Stimulated activated CD8-positive, alpha-beta memory T cell treated with anti-CD3 and anti-CD28 coated beads, Interleukin-7, amount 100 ng/mL, for 24 hours (primary cell): ENCODE measurements around the gene SH2D3C.

Experiments
- DNase-seq: peaks from one replicate; pipeline ENCODE4 v3.0.0-alpha.2; 2020; ENCODE audit warnings: low read depth

SH2D3C gene, protein sequence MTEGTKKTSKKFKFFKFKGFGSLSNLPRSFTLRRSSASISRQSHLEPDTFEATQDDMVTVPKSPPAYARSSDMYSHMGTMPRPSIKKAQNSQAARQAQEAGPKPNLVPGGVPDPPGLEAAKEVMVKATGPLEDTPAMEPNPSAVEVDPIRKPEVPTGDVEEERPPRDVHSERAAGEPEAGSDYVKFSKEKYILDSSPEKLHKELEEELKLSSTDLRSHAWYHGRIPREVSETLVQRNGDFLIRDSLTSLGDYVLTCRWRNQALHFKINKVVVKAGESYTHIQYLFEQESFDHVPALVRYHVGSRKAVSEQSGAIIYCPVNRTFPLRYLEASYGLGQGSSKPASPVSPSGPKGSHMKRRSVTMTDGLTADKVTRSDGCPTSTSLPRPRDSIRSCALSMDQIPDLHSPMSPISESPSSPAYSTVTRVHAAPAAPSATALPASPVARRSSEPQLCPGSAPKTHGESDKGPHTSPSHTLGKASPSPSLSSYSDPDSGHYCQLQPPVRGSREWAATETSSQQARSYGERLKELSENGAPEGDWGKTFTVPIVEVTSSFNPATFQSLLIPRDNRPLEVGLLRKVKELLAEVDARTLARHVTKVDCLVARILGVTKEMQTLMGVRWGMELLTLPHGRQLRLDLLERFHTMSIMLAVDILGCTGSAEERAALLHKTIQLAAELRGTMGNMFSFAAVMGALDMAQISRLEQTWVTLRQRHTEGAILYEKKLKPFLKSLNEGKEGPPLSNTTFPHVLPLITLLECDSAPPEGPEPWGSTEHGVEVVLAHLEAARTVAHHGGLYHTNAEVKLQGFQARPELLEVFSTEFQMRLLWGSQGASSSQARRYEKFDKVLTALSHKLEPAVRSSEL

GRCh38 chr9:127778280-127779135, at the start of gene SH2D3C:
Gene SH2D3C, minus strand, starts transcription at chr9:127778666. Its CDS starts 39 bp downstream, at chr9:127778627.
- DNase-seq, result no peak

- DNase-seq, result no peak
Measured at GRCh38 chr9:127826253-127826913, 47.9 kb upstream of the SH2D3C start.

- DNase-seq, result no peak
Measured at GRCh38 chr9:127825319-127826051, 47.0 kb upstream of the SH2D3C start.

- DNase-seq, result no peak
Measured at GRCh38 chr9:127822108-127822507, 43.6 kb upstream of the SH2D3C start.

GRCh38 chr9:127818574-127818973, 40.1 kb upstream of the SH2D3C start:
- DNase-seq, result no peak

DNA sequence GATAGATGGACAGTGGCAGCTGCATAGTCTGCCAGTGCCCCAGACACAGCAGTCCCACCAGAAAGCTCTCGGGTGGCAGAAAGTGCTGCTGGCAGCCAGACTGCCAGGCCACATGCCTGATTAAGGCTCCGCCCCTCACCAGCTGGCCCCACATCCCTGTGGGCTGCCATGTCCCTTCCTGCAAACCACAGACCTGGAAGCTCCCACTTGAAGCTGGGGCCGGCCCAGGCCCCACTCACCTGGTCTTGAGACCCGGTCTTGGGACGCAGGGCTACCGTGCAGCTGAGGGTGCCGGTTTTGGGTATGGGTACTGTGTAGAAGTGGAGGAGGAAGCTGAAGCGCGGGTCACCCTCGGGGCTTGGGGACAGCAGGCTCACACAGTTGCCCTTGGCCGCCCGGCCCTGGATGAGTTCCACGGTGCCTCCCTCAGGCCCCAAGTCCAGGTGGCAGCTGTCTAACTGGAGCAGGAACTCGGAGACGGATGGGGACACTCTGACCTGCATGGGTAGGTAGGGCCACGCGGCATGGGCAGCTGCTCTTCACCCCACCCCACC, 39.5 kb upstream of the SH2D3C start:
- no peak for DNase-seq

GRCh38 chr9:127816728-127817127, 38.3 kb upstream of the SH2D3C start:
- DNase-seq, result no peak

DNA sequence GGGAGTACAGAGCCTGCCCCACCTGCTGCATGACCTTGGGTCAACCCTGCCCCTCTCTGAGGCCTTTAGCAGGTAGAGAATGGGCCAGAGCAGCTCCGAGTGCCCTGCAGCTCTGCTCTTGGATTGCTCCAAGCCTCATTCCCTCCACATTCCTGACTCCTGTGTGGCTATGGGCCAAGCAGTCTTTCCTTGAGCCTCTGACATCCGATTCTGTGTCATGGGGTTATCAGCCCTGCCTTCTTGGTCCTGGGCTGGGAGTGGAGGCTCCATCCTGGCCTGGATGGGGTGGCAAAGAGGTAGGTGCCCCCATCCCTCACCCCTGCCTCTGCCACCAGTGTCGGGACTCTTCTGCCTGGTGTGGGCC, 37.9 kb upstream of the SH2D3C start:
- DNase-seq, result no peak

DNA sequence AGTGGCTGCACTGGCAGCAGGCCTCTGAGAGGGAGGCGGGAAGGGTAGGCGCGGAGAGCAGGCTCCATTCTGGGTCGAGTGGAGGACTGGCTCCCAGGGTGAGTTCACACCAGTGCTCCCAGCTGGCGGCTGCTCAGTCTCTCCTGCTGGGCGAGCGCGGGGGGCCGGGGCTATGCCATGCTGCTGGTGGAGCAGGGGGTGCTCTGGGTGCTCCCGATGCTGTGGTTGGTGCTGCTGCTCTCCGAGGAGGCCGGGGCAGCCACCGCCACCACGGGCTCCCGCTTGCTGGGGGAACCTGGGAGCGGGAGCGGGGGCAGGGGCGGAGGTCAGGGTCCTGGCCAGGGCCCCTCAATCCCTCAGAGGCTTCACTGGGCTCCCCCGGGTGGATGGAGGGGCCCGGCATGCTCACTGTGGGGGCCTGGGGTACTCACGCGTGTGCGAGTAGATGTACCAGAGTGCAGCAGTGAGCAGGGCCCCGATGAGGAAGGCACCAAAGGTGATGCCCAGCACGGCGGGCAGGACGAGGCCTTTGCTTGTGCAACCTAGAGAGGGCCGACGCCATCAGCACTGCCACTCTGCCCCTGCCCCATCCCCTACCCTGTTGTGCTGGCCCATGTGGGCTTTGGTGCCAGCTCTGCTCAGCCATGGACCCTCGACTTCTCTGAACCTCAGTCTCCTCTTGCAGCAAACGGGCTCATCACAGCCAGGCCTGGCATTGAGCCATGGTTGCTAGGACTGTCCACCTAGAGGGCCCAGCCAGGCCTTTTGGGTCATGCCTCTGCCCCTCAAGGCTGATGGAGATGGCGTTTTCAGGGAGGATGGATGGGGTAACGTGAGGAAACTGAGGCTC, 37.3 kb upstream of the SH2D3C start:
- DNase-seq, result no peak

DNA sequence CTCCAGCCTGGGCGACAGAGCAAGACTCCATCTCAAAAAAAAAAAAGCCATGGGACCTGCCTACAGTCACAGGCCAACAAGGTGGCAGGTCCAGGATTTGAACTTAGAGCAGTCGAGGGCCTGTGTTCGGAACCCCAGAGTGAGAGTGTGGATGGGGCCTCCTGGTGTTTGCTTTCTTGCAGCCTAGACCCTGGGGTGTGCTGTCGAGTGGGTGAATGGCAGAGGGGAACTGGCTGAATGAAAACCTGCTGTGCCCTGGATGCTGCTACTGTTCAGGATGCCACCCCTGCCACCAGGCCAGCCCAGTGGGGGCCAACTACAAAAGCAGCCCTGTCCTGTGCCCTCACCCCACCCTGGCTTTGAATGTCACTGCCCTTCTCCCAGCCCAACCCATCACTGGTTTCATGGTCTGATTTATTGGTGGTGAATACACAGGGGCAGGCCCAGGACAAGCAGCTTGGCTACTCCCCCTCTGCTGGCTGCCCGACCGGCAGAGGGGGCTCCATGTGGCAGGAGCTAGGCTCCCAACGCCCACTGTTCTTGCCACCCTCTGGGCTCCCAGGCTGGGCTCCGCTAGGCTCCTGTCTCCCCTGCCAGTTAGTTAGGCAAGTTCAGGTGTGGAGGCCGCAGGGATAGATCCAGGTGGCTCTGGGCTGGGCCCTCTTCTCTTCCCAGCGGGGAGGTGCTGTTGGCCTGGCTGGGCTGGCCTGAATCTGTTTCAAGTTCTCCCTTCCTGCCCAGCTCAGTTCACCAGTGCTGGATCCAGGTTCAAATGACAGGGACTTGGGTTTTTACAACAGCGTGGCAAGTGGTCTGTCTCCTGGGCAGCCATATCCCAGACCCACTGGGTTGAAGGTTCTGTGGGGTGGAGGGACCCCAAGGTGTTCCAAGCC, 36.4 kb upstream of the SH2D3C start:
- DNase-seq, result no peak

DNA sequence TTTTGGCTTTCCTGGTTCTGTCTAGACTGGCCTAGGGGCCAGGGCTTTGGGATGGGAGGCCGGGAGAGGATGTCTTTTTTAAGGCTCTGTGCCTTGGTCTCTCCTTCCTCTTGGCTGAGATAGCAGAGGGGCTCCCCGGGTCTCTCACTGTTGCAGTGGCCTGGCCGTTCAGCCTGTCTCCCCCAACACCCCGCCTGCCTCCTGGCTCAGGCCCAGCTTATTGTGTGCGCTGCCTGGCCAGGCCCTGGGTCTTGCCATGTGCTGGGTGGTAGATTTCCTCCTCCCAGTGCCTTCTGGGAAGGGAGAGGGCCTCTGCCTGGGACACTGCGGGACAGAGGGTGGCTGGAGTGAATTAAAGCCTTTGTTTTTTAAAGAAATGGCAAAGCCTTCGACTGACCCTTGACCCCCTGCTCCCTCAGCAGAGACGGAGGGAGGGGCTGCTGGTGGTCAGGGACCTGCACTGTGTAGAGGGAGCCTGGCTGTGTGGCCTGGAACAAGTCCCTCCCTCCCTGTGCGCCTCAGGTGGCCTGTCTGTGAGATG, 35.3 kb upstream of the SH2D3C start:
- no peak for DNase-seq

DNA sequence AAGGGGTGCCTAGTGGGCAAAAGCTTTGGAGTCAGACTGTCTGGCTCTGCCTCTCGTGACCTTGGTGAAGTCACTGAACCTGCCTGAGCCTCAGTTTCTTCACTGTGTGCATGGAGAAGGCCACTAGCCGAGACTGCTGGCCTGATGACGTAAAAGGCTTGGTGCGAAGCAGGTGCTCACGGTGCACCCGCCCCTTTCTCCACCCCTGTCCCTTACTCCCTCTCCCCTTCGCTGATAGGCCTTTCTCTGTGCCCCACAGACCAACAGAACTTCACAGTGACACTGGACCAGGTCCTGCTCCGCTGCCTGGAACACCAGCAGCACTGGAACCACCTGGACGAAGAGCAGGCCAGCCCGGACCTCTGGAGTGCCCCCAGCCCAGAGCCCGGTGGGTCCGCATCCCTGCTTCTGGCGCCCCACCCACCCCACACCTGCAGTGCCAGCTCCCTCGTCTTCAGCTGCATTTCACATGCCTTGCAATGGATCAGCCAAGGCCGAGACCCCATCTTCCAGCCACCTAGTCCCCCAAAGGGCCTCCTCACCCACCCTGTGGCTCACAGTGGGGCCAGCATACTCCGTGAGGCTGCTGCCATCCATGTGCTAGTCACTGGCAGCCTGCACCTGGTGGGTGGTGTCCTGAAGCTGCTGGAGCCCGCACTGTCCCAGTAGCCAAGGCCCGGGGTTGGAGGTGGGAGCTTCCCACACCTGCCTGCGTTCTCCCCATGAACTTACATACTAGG, 34.6 kb upstream of the SH2D3C start:
- no peak for DNase-seq

DNA sequence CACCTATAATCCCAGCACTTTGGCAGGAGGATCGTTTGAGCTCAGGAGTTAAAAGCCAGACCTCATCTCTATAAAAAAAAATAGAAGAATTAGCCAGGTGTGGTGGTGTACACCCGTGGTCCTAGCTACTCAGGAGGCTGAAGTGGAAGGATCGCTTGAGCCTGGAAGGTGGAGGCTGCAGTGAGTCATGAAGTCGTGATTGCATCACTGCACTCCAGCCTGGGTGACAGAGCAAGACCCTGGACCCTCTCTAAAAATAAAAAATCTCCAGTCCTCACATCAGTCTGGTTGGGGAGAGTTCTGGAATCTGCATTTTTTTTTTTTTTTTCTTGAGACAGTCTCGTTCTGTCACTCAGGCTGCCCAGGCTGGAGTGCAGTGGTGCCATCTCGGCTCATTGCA, 33.5 kb upstream of the SH2D3C start:
- no peak for DNase-seq

GRCh38 chr9:127810378-127811187, 32.1 kb upstream of the SH2D3C start:
- DNase-seq, result no peak

GRCh38 chr9:127809540-127810377, 31.3 kb upstream of the SH2D3C start:
- no peak for DNase-seq

- DNase-seq, result no peak
Measured at GRCh38 chr9:127809002-127809539, 30.6 kb upstream of the SH2D3C start.
